ENCODE data around the gene MEI4. TPM values are rescaled to one million over a fixed set of nuclear protein-coding genes. Genes with fewer than 3 reads are reported as not detected.

The MEI4 gene
- total and polyA plus RNA-seq, 2 donors (not counting 1 experiment from before 2014, with no cell fraction given), result not detected

DNA sequence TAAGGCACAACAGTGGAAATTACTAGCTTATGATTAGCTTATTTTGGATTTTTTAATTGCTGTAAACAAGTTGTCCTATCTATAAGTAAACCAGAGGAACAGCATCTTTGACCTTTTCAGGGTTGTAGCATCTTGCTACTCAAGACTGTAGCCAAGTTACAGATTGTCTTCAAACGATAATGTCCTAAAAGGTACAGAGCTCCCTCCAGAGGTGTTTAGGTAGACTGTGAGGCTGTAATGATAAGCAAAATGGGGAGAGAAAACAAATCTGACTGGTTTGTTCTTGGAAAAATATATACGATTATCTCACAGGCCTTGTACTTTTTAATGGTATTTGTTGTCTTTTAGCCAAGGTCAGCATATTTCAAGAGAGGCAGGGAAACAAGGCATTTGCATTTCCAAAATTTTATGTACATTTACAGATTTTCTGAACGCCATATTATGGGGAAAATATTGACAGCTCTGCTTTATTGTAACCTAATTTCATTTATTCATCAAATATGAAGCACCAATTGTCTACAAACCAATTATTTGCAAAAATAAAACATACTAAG lies 273.4 kb downstream of the MEI4 start:
- H3K4me3 Mint-ChIP-seq, result no peak overlapping the region
- H3K9ac ChIP-seq (ENCODE audit: low read length), result no peak overlapping the region
- no peak overlapping the region for H3K27ac ChIP-seq (ENCODE audit: low read length in 2 of 2)
- no peaks in the 10 kb centered on the region for H3K9me3 Mint-ChIP-seq (ENCODE audit: insufficient read depth)
- no peaks in the 10 kb centered on the region for H3K36me3 ChIP-seq (replicated peaks in 1 of 2; ENCODE audit: control extremely low read depth in 1 of 2, control insufficient read depth in 1 of 2, extremely low read depth in 1 of 2, insufficient read depth in 2 of 2, low read length in 1 of 2)
- 75% methylated on average over 1 of the region's 3 CpGs for WGBS (ENCODE audit: insufficient coverage)
- no peak overlapping the region for H2AFZ ChIP-seq (ENCODE audit: insufficient read depth, low read depth, low read length, poor library complexity, severe bottlenecking)
- H3K9me3 ChIP-seq (ENCODE audit: control extremely low read depth in 1 of 3, control insufficient read depth in 2 of 3, insufficient read depth in 1 of 3, low read length in 2 of 3), result no peaks in the 10 kb centered on the region
- no peaks in the 10 kb centered on the region for H4K20me1 ChIP-seq (ENCODE audit: control insufficient read depth, insufficient read depth, low read length, poor library complexity, severe bottlenecking)
- no peak overlapping the region for H3K27ac Mint-ChIP-seq
- no peak overlapping the region for H3K4me3 ChIP-seq (ENCODE audit: control extremely low read depth in 1 of 5, extremely low read depth in 1 of 5, insufficient read depth in 1 of 5, low read depth in 2 of 5, low read length in 4 of 5)
- ATAC-seq (ENCODE audit: low read depth), result no peak
- intact Hi-C loops (cut with micrococcal nuclease), result no loop called here
- H3K4me1 Mint-ChIP-seq, result no peaks in the 10 kb centered on the region
- ChIA-PET POLR2A (no interaction called here), CTCF (no interaction called here)
- no peak for DNase-seq
- TF ChIP-seq EZH2 (IDR thresholded peaks at IDR 0.05; ENCODE audit: borderline replicate concordance, insufficient read depth, low read depth, low read length, poor library complexity, severe bottlenecking), result no peak
- TF ChIP-seq, protein P1, sequence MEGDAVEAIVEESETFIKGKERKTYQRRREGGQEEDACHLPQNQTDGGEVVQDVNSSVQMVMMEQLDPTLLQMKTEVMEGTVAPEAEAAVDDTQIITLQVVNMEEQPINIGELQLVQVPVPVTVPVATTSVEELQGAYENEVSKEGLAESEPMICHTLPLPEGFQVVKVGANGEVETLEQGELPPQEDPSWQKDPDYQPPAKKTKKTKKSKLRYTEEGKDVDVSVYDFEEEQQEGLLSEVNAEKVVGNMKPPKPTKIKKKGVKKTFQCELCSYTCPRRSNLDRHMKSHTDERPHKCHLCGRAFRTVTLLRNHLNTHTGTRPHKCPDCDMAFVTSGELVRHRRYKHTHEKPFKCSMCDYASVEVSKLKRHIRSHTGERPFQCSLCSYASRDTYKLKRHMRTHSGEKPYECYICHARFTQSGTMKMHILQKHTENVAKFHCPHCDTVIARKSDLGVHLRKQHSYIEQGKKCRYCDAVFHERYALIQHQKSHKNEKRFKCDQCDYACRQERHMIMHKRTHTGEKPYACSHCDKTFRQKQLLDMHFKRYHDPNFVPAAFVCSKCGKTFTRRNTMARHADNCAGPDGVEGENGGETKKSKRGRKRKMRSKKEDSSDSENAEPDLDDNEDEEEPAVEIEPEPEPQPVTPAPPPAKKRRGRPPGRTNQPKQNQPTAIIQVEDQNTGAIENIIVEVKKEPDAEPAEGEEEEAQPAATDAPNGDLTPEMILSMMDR (IDR thresholded peaks at IDR 0.05), result no peak
- H3K27me3 Mint-ChIP-seq, result no peaks in the 10 kb centered on the region
- H3K27me3 ChIP-seq (replicated peaks in 1 of 4; ENCODE audit: control extremely low read depth in 1 of 4, control insufficient read depth in 3 of 4, insufficient read depth in 4 of 4, low read length in 3 of 4), result no peaks in the 10 kb centered on the region
- H3K79me2 ChIP-seq (ENCODE audit: control insufficient read depth, insufficient read depth, low read length), result no peaks in the 10 kb centered on the region
- H3K4me2 ChIP-seq (replicated peaks; ENCODE audit: low read depth, low read length, poor library complexity, severe bottlenecking), result no peak overlapping the region
- H3K4me1 ChIP-seq (ENCODE audit: control insufficient read depth in 2 of 2, insufficient read depth in 2 of 2, low read length in 2 of 2), result no peaks in the 10 kb centered on the region

DNA sequence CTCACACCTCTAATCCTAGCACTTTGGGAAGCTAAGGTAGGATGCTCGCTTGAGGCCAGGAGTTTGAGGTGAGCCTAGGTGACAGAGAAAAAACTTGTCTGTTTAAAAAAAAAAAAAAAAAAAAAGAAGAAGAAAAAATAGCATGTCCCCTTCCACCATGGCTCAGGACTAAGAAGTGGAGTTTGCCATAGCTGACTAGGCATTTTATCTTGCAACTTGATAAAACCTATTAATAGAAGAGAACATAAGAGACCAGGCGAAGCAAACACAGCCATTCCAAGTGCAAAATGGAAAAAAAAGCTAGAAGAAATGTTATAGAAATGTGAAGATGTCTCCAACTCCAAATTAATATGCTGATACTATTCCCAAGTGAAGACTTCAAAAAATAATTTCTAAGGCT lies 277.5 kb downstream of the MEI4 start:
- Histone ChIP-seq H3K27ac (ENCODE audit: low read length in 2 of 2) (no peak overlapping the region), H3K4me2 (replicated peaks; ENCODE audit: low read depth, low read length, poor library complexity, severe bottlenecking) (no peak overlapping the region), H3K4me1 (ENCODE audit: control insufficient read depth in 2 of 2, insufficient read depth in 2 of 2, low read length in 2 of 2) (no peaks in the 10 kb centered on the region), H3K9me3 (ENCODE audit: control extremely low read depth in 1 of 3, control insufficient read depth in 2 of 3, insufficient read depth in 1 of 3, low read length in 2 of 3) (peaks cover 0 to 2% (median 0%) of the 10 kb centered on the region in 3 donors), H4K20me1 (ENCODE audit: control insufficient read depth, insufficient read depth, low read length, poor library complexity, severe bottlenecking) (no peaks in the 10 kb centered on the region), H3K79me2 (ENCODE audit: control insufficient read depth, insufficient read depth, low read length) (no peaks in the 10 kb centered on the region), H3K36me3 (replicated peaks in 1 of 2; ENCODE audit: control extremely low read depth in 1 of 2, control insufficient read depth in 1 of 2, extremely low read depth in 1 of 2, insufficient read depth in 2 of 2, low read length in 1 of 2) (no peaks in the 10 kb centered on the region), H2AFZ (ENCODE audit: insufficient read depth, low read depth, low read length, poor library complexity, severe bottlenecking) (no peak overlapping the region), H3K9ac (ENCODE audit: low read length) (no peak overlapping the region), H3K27me3 (replicated peaks in 1 of 4; ENCODE audit: control extremely low read depth in 1 of 4, control insufficient read depth in 3 of 4, insufficient read depth in 4 of 4, low read length in 3 of 4) (no peaks in the 10 kb centered on the region), H3K4me3 (ENCODE audit: control extremely low read depth in 1 of 5, extremely low read depth in 1 of 5, insufficient read depth in 1 of 5, low read depth in 2 of 5, low read length in 4 of 5) (no peak overlapping the region)
- no peak overlapping the region for H3K27ac Mint-ChIP-seq
- no peaks in the 10 kb centered on the region for H3K9me3 Mint-ChIP-seq (ENCODE audit: insufficient read depth)
- no peak for DNase-seq
- no peaks in the 10 kb centered on the region for H3K4me1 Mint-ChIP-seq
- no peaks in the 10 kb centered on the region for H3K27me3 Mint-ChIP-seq
- intact Hi-C loops (cut with micrococcal nuclease), result no loop called here
- CTCF ChIA-PET, result no interaction called here
- no peak for TF ChIP-seq EZH2 (IDR thresholded peaks at IDR 0.05; ENCODE audit: borderline replicate concordance, insufficient read depth, low read depth, low read length, poor library complexity, severe bottlenecking)
- TF ChIP-seq, protein P1 (IDR thresholded peaks at IDR 0.05), result no peak
- WGBS (ENCODE audit: insufficient coverage), result no CpG with 5 or more reads among the region's 2 CpGs
- POLR2A ChIA-PET, result no interaction called here
- no peak for ATAC-seq (ENCODE audit: low read depth)
- H3K4me3 Mint-ChIP-seq, result no peak overlapping the region

Measured in B cell (primary cell).